SK-N-MC (cell line): ENCODE measurements around the gene CDC45.

Experiments
- DNase-seq: peaks from one replicate; pipeline ENCODE4 v3.0.0-alpha.2; 2011; ENCODE audit warnings: low read depth, low spot score
- H3K27ac ChIP-seq: fragments of 200-600 bp; sonication (generic); 2 replicates; pipeline ENCODE4 v1.5.1; 2016; ENCODE audit warnings: mixed run types
- H3K36me3 ChIP-seq: fragments of 200-600 bp; sonication (generic); 2 replicates; pipeline ENCODE4 v1.6.1; 2017; ENCODE audit warnings: antibody characterized with exemption, low read length, mixed read lengths; ENCODE audit not compliant: insufficient read depth
- H3K4me3 ChIP-seq: fragments of 200-600 bp; sonication (generic); 2 replicates; pipeline ENCODE4 v1.5.1; 2016
- H3K9ac ChIP-seq: fragments of 200-600 bp; sonication (generic); 2 replicates; pipeline ENCODE4 v1.8.0; 2017; ENCODE audit warnings: mixed run types, mixed read lengths; ENCODE audit not compliant: insufficient read length
- H3K9me3 ChIP-seq: fragments of 200-600 bp; sonication (generic); 2 replicates; pipeline ENCODE4 v1.6.1; 2017; ENCODE audit warnings: low read depth, mild to moderate bottlenecking, antibody characterized with exemption, low read length, moderate library complexity, mixed read lengths
- EZH2 ChIP-seq: fragments of 200-600 bp; sonication (generic); IDR thresholded peaks from one replicate; pipeline ENCODE4 v1.6.1; 2017; ENCODE audit warnings: antibody characterized with exemption
- FOXP2 ChIP-seq: optimal IDR thresholded peaks from 2 replicates; pipeline ENCODE3; 2011; ENCODE audit warnings: mild to moderate bottlenecking, moderate library complexity; ENCODE audit not compliant: insufficient read depth; ENCODE audit errors: extremely low read length, control extremely low read depth
- POLR2AphosphoS5 ChIP-seq: IDR thresholded peaks from 2 replicates; pipeline ENCODE4 v1.6.1; 2012; ENCODE audit warnings: mild to moderate bottlenecking, low read depth, low read length, borderline replicate concordance

CDC45 gene

DNA sequence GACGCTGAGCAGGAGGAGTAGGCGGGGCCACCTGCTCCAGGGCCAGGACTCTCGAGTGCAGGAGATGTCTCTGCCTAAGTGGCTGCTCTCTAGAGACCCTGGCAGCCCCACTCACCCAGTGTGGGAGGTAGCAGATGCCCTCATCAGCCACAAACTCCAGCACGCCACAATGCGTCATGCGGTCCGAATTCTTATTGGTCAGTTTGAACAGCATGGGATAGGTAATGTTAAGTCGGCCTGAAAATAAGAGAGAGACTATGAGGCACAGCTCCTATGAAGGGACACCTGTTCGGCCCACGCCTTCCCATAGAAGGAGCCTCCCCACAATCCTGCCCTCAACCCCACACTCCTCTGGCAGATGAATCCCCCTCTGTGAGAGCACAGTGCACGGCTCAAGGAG lies 8.1 kb upstream of the CDC45 start:
- H3K9me3 ChIP-seq, result no peaks in the 10 kb centered on the region
- peaks cover 86% of the 10 kb centered on the region for H3K36me3 ChIP-seq
- no peak overlapping the region for H3K4me3 ChIP-seq
- no peak for DNase-seq
- TF ChIP-seq EZH2 (no peak), FOXP2 (no peak), POLR2AphosphoS5 (no peak)
- no peak overlapping the region for H3K9ac ChIP-seq
- no peak overlapping the region for H3K27ac ChIP-seq

DNA sequence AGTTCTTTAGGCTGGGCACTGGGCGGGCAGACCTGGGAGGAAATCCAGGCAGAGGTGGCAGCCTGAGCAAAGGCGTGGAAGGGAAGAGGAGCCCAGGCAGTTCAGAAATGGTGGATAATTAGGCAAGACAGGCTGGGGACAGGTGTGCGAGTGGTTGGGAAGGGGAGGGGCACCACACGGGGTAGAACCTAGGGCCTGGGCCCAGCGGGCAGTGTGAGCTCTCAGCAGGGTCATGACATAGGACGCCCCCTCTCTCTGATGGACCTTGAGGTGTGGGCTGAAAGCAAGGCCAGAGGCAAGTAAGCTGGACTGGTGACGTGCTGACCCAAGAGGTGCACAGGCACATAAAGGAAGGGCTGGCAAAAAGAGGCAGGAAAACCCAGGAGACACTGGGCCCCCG lies 7.5 kb upstream of the CDC45 start:
- no peak for DNase-seq
- Histone ChIP-seq H3K9me3 (no peaks in the 10 kb centered on the region), H3K4me3 (no peak overlapping the region), H3K9ac (no peak overlapping the region), H3K36me3 (peaks cover 80% of the 10 kb centered on the region), H3K27ac (no peak overlapping the region)
- TF ChIP-seq FOXP2, result no peak
- no peak for TF ChIP-seq EZH2
- TF ChIP-seq POLR2AphosphoS5, result no peak

DNA sequence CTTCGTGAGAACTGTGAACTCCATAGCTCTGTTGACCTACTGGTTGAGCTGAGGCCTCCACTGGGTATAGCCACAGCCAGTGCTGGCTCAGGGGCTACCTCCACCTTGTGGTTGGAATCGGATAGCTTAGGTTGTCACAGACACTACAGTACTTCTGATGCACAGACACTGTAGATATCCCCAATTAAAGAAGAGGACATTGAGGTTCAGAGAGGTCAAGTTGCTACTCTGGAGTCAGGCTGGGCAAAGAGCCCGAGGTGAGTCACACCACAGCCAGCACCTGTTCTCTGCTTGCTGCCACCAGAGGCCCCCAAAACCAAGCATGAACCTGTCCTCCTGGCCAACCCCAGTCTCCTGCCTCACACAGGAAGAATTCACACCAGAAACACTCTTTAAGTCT lies 6.1 kb upstream of the CDC45 start:
- Histone ChIP-seq H3K4me3 (no peak overlapping the region), H3K27ac (no peak overlapping the region), H3K9ac (no peak overlapping the region), H3K9me3 (no peaks in the 10 kb centered on the region), H3K36me3 (peaks cover 66% of the 10 kb centered on the region; the same call in 1 of the 2 replicates)
- TF ChIP-seq EZH2, result no peak
- DNase-seq, result no peak

DNA sequence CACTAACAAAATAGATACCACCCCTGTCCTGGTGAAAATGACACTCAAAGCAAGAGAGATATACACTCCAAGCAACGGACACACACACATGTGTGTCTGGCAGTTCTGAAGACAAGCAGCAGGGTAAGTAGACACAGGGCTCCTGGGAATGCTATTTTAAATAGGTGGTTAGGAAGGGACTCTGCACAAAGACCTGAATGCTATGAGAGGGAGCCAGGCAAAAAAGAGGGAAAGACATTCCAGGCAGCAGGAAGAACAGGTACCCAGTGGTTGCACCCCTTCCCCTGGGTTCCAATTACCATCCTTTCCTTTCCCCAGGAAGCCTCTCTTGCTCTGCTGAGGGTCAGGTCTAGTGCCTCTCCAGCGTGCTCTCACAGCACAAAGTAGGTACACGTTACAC lies 3.7 kb upstream of the CDC45 start:
- no peak overlapping the region for H3K9ac ChIP-seq
- peaks cover 42% of the 10 kb centered on the region; the same call in 1 of the 2 replicates for H3K36me3 ChIP-seq
- no peak for DNase-seq

DNA sequence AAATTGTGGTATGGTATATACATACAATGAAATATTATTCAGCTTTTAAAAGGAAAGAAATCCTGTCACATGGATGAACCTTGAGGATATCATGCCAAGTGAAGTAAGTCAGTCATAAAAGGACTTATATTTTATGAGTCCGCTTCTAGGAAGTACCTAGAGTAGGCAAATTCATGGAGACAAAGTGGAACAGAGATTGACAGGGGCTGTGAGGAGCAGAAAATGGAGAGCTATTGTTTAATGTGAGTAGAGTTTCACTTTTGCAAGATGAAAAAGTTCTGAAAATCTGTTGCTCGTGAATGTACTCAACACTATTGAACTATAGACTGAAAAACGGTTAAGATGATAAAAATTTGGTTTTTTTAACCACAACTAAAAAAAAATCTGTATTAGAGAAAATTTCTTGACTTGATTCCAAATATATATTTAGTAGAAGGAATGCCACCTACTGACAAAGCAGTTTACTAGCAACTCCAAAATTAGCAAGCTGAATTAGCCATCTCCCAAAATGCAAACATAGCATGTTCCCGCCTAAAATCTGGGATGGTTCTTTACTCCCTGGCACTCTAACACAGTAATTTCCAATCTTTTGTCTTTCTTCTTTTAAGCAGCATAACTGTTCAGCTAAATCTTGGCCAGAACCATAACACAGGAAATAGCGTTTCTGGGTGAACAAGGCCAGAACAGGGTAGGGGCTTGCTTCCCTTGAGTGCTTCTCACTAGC lies 2.2 kb upstream of the CDC45 start:
- TF ChIP-seq EZH2 (no peak), FOXP2 (no peak), POLR2AphosphoS5 (no peak)
- Histone ChIP-seq H3K9me3 (no peaks in the 10 kb centered on the region), H3K4me3 (peak overlapping the region; percentile 96), H3K27ac (no peak overlapping the region), H3K36me3 (peaks cover 34% of the 10 kb centered on the region; the same call in 1 of the 2 replicates), H3K9ac (peak overlapping the region; percentile 99)
- DNase-seq, result no peak

More for the DNA sequence above, 3.7 kb upstream of the CDC45 start:
- H3K27ac ChIP-seq, result no peak overlapping the region
- no peak overlapping the region for H3K4me3 ChIP-seq
- no peaks in the 10 kb centered on the region for H3K9me3 ChIP-seq
- TF ChIP-seq EZH2 (no peak), POLR2AphosphoS5 (no peak), FOXP2 (no peak)

DNA sequence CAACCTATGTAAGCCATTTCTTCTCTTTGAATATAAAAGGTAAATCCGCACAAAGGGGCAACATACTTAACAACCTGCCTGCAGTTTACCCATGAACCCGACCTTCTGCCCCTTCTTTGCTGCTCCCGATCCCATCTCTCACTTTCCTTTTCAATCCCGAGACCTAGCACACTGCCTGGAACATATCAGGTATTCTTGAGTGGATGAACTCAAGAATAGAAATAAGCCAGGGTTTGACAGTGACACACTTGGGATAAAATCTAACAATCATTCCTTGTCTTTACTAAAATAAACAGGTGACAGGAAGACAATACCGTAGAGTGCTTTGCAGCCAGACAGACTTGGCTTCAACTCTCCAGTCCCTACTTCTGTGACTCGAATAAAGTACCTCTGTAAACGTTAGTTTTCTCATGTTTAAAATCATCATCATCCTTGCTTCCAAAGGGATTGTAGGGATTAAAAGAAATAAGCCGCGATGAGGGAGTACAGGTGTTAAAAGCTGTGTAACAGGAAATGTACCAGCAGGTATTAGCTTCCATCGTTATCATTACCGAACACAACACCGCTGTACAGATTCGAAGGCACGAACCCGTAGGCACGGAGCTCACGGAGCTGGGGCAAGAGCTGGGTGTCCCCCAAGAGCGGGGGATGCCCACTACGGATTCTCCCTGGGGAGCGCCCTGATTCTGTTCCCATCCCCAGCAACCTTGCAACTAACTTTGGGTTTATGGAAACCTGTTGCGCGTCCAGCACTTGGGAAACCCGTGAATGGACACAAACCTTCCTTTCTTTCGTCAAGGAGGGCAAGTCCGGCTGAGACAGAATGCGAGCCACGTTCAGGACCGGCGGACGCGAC lies 1.4 kb upstream of the CDC45 start:
- Histone ChIP-seq H3K27ac (no peak overlapping the region), H3K9me3 (no peaks in the 10 kb centered on the region), H3K36me3 (peaks cover 31% of the 10 kb centered on the region; the same call in 1 of the 2 replicates), H3K9ac (peak overlapping the region; percentile 99), H3K4me3 (peak overlapping the region; percentile 96)
- no peak for DNase-seq
- TF ChIP-seq FOXP2, result no peak
- TF ChIP-seq POLR2AphosphoS5, result no peak
- no peak for TF ChIP-seq EZH2

DNA sequence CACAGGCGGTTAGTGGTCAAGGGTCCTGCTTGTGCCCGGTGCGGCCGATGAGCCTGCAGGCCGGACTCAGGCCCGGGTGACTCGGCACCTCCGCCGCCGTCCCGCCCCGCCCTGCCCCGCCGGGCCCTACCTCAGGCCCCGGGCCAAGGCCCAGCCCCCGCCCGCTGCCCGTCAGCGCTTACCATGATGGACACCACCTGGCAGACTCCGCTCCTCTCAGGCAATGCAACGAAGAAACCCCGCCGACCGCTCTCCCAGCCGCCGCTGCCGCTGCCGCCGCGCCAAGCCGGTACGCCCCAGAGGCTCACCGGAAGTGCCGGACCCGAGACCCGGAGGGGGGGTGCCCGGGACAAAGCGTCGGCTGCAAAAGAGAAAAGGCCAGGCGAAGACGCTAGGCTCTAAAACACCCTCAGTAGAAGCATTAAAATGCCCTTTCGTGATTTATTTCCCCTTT lies 792 bp upstream of the CDC45 start, which contains the start of gene UFD1:
TSS of gene UFD1 (minus strand) at position 293 of the 454 bp plus-strand sequence. CDS start at position 185, 108 bp downstream.
- TF ChIP-seq POLR2AphosphoS5, result peak; percentile 58; the same call in 1 of the 2 replicates
- no peak for TF ChIP-seq EZH2
- Histone ChIP-seq H3K27ac (peak within 1 kb of the TSS; percentile 99), H3K36me3 (peaks cover 31% of the 10 kb centered on the region), H3K9me3 (no peaks in the 10 kb centered on the region), H3K9ac (peak within 1 kb of the TSS; percentile 99), H3K4me3 (peak within 1 kb of the TSS; percentile 96)
- no peak for DNase-seq

DNA sequence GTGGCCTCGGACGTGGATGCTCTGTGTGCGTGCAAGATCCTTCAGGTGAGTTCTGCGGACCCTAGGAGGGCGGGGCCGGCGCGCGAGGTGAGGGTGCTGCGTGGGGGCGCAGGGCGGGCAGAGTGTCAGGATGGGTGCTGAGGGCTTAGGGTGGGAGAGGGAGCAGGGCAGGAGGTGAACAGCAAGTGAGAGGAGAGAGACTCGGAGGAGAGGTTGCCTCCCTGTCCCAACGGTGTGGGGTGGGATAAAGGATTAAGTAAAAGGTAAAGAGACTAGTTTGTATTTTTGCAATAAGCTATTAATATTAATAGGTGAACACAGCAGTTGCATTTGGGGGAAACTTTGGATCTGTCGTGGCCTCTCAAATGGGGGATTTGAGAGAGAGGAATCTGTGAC lies 451 bp downstream of the CDC45 start:
- TF ChIP-seq FOXP2, result no peak
- no peak for TF ChIP-seq POLR2AphosphoS5
- TF ChIP-seq EZH2, result no peak
- Histone ChIP-seq H3K27ac (no peak overlapping the region), H3K9me3 (no peaks in the 10 kb centered on the region), H3K4me3 (peak overlapping the region; percentile 96), H3K9ac (peak overlapping the region; percentile 85), H3K36me3 (peaks cover 36% of the 10 kb centered on the region)
- no peak for DNase-seq

DNA sequence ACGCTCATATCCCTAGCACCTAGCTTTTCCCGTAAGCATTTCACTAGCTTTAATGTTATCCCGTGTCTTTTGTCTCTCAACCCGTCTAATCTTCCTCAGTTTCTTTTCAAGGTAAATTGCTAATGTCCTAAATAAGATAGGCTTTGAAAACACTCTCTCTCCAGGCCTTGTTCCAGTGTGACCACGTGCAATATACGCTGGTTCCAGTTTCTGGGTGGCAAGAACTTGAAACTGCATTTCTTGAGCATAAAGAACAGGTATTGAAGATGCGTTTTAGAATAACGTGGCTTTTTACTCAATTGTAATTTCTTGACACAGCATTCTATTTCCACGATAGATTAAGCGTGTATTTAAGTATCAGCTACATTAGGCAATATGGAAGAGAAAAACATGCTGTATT lies 1.1 kb downstream of the CDC45 start:
- H3K27ac ChIP-seq, result no peak overlapping the region
- H3K36me3 ChIP-seq, result peaks cover 36% of the 10 kb centered on the region
- TF ChIP-seq FOXP2, result no peak
- no peak for TF ChIP-seq POLR2AphosphoS5
- TF ChIP-seq EZH2, result no peak
- peak overlapping the region; percentile 96 for H3K4me3 ChIP-seq
- no peaks in the 10 kb centered on the region for H3K9me3 ChIP-seq
- peak overlapping the region; percentile 85 for H3K9ac ChIP-seq
- no peak for DNase-seq
